ENCODE measurements around the gene CLIP1.

Gene CLIP1

GRCh38 chr12:122243965-122244364, 178.5 kb downstream of the CLIP1 start:
- DNase-seq = no peak

- DNase-seq = no peak
Observed at GRCh38 chr12:122238861-122239260, 183.6 kb downstream of the CLIP1 start.

- no peak for DNase-seq
Observed at GRCh38 chr12:122235741-122236140, 186.7 kb downstream of the CLIP1 start.

GRCh38 chr12:122232691-122233090, 189.8 kb downstream of the CLIP1 start:
- no peak for DNase-seq

- no peak for DNase-seq
Observed at GRCh38 chr12:122230798-122231197, 191.7 kb downstream of the CLIP1 start.

- DNase-seq = no peak
Observed at GRCh38 chr12:122228092-122228491, 194.4 kb downstream of the CLIP1 start.

- DNase-seq = peak; percentile 16
Observed at GRCh38 chr12:122227341-122227740, 195.1 kb downstream of the CLIP1 start.

GRCh38 chr12:122226366-122227125, 195.9 kb downstream of the CLIP1 start:
- DNase-seq = no peak

- peak; percentile 90 for DNase-seq
Observed at GRCh38 chr12:122225683-122226365, 196.6 kb downstream of the CLIP1 start, which contains the start of gene DIABLO. Gene DIABLO, minus strand, starts transcription at chr12:122226052. Its CDS starts 38 bp downstream, at chr12:122226014.
